Psoas muscle (tissue), 8 donors: ENCODE results near the gene GASK1A. TPM values are rescaled to one million over a fixed set of nuclear protein-coding genes. Genes with fewer than 3 reads are reported as not detected.
A peak's percentile ranks its signal among the peaks of the same experiment; 100 is the strongest.

Experiments
- ATAC-seq, 4 donors: fragments of 200-7000 bp; cut with Tn5 transposase; one replicate each; pipeline ENCODE4 v1.9.1; 2020; ENCODE audit warnings: moderate library complexity in 3 of 4, mild to moderate bottlenecking in 2 of 4
- DNase-seq, 2 donors: peaks; one replicate each; pipeline ENCODE4 v3.0.0-alpha.2; 2020
- H3K27ac ChIP-seq: fragments of 200-600 bp; one replicate; pipeline ENCODE4 v1.8.0; 2022
- H3K27me3 ChIP-seq, 3 donors: fragments of 200-600 bp in 1 of 3; one replicate each; pipeline versions ENCODE4 v1.6.1 to v1.8.0; 2013 to 2022; ENCODE audit warnings: low read length in 2 of 3, mild to moderate bottlenecking in 2 of 3, moderate library complexity in 1 of 3; ENCODE audit not compliant: insufficient read depth in 3 of 3
- H3K36me3 ChIP-seq, 2 donors: fragments of 200-600 bp in 1 of 2; one replicate each; pipeline versions ENCODE4 v1.6.1 to v1.8.0; 2013 to 2022; ENCODE audit warnings: low read depth in 1 of 2, mild to moderate bottlenecking in 1 of 2, moderate library complexity in 1 of 2; ENCODE audit not compliant: insufficient read depth in 1 of 2
- H3K4me1 ChIP-seq: fragments of 200-600 bp; one replicate; pipeline ENCODE4 v1.8.0; 2022
- H3K4me3 ChIP-seq: fragments of 200-600 bp; one replicate; pipeline ENCODE4 v1.8.0; 2022; ENCODE audit warnings: mild to moderate bottlenecking
- H3K9me3 ChIP-seq: fragments of 200-600 bp; one replicate; pipeline ENCODE4 v1.8.0; 2022
- CTCF ChIP-seq: fragments of 200-600 bp; IDR thresholded peaks from one replicate; pipeline ENCODE4 v1.8.0; 2022; ENCODE audit warnings: antibody characterized with exemption
- WGBS, 3 donors: extraction: QIAGEN DNeasy Blood & Tissue Kit; methylation state at CpG; one replicate each; pipeline versions ENCODE4 v1.1.6 to v1.1.7; 2013; 5-methylcytosine and 5-hydroxymethylcytosine counted together
- intact Hi-C, 2 donors: fragments of 100-400 bp; cut with DNase I; formaldehyde crosslinking; loops; one replicate each; pipeline versions ENCODE4 v1.11.0 to v1.14.2; 2022
- polyA plus RNA-seq, 3 donors: library from polyadenylated mRNA; stranded (reverse); fragments of 200-250 nt; gene quantifications; one replicate each; pipeline ENCODE4 v1.2.3, GENCODE V29; 2013
- total RNA-seq, 4 donors: library from RNA; stranded (reverse); fragmentation: NEBNext Ultra II Directional in 2 of 4; extraction: Animal tissue kit (Norgen Biotek cat#: 25700) in 2 of 4; gene quantifications; one replicate each; pipeline versions ENCODE4 v1.2.1 to v1.2.4, GENCODE V29; 2021 to 2023
- donor health status: healthy with polysubstance abuse.
- donor health status: DM: no; HTN: no; CAD: no; lungs with moderate emphysema.
- donor health status: Bipolar disorder and iron deficiency.
- donor health status: healthy.
- donor health status: DM: yes; HTN: yes; CAD: no.
- donor health status: DM: no; HTN: no; CAD: no.
- donor health status: DM: no; HTN: no; CAD: no.
- donor health status: DM: yes; HTN: yes; CAD: no.

GASK1A gene
- total and polyA plus RNA-seq, 7 donors: 0.40 to 3.7 (median 1.5) TPM

GRCh38 chr3:43031485-43031884, 52.4 kb downstream of the GASK1A start:
- H3K4me1 ChIP-seq: no peaks in the 10 kb centered on the region
- DNase-seq (peak; percentile 61 to 88), ATAC-seq (peak in 3 of 4 donors; percentile 70 to 94 (median 94))
- no peaks in the 10 kb centered on the region for H3K27me3 ChIP-seq
- H3K9me3 ChIP-seq: no peaks in the 10 kb centered on the region
- intact Hi-C loops: no loop called here
- 23 to 31% (median 31%) methylated on average over 4 of the region's 4 CpGs for WGBS, 3 donors
- TF ChIP-seq CTCF: no peak
- H3K27ac ChIP-seq: no peak overlapping the region
- H3K36me3 ChIP-seq: no peaks in the 10 kb centered on the region
- H3K4me3 ChIP-seq: no peak overlapping the region

- WGBS, 3 donors: 86 to 97% (median 92%) methylated on average over 16 of the region's 16 CpGs
- no peak for TF ChIP-seq CTCF
- Histone ChIP-seq H3K27ac (no peak overlapping the region), H3K27me3 (no peaks in the 10 kb centered on the region), H3K9me3 (no peaks in the 10 kb centered on the region), H3K4me3 (no peak overlapping the region), H3K36me3 (no peaks in the 10 kb centered on the region), H3K4me1 (no peaks in the 10 kb centered on the region)
- intact Hi-C loops: no loop called here
- ATAC-seq (no peak), DNase-seq (no peak)
These were observed 52.9 kb downstream of the GASK1A start for GRCh38 chr3:43031889-43032545.

GRCh38 chr3:43032646-43033628, 53.8 kb downstream of the GASK1A start:
- H3K4me1 ChIP-seq: no peaks in the 10 kb centered on the region
- H3K27me3 ChIP-seq: no peaks in the 10 kb centered on the region
- 86 to 95% (median 91%) methylated on average over 21 to 23 of the region's 23 CpGs for WGBS, 3 donors
- ATAC-seq: no peak
- DNase-seq: no peak
- no peak for TF ChIP-seq CTCF
- no peaks in the 10 kb centered on the region for H3K9me3 ChIP-seq
- intact Hi-C loops: no loop called here
- no peak overlapping the region for H3K4me3 ChIP-seq
- no peak overlapping the region for H3K27ac ChIP-seq
- no peaks in the 10 kb centered on the region for H3K36me3 ChIP-seq

GRCh38 chr3:43034200-43034599, 55.1 kb downstream of the GASK1A start:
- no peak for TF ChIP-seq CTCF
- H3K4me1 ChIP-seq: no peaks in the 10 kb centered on the region
- H3K27me3 ChIP-seq: no peaks in the 10 kb centered on the region
- H3K36me3 ChIP-seq: no peaks in the 10 kb centered on the region
- DNase-seq (no peak), ATAC-seq (no peak)
- intact Hi-C loops: no loop called here
- H3K27ac ChIP-seq: no peak overlapping the region
- H3K4me3 ChIP-seq: no peak overlapping the region
- WGBS, 3 donors: 49 to 70% (median 52%) methylated on average over 4 of the region's 4 CpGs
- no peaks in the 10 kb centered on the region for H3K9me3 ChIP-seq
